Measurements from ENCODE around the gene APOBEC3H. TPM values are rescaled to one million over a fixed set of nuclear protein-coding genes. Genes with fewer than 3 reads are reported as not detected.

Gene APOBEC3H
- total and polyA plus RNA-seq, 12 donors, result 0.15 to 8.6 (median 0.52) TPM; not detected in 3

DNA sequence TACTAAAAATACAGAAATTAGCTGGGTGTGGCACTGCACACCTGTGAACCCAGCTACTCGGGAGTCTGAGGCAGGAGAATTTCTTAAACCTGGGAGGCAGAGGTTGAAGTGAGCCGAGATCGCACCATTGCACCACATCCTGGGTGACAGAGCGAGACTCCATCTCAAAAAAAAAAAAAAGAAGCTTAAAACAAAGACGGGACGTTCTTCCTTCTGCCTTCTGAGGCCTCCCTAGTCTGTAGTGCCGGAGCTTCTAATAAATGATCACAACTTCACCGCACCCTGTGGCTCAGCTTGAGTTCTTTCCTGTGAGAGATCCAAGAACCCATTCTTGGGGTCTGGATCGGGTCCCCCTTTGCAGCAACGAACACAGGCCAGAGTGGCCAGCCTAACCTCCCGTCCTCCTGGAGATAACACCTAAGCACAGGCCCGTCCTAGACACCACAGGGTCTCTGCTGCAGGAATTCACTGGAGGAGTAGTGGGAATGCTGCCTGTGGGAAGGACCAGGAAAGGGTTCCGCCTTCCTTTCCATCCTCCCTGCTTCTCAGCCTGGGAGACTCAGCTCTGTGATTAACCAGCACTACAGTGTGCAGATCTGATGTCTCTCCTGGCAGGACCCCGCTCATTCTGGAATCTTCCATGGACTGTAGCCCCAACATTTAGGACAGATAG, 2.2 kb upstream of the APOBEC3H start:
- Histone ChIP-seq H3K36me3 (replicated peaks in 1 of 2) (no peaks in the 10 kb centered on the region), H3K9me3 (replicated peaks in 1 of 3) (no peaks in the 10 kb centered on the region), H3K4me3 (no peak overlapping the region), H3K27me3 (no peaks in the 10 kb centered on the region), H3K4me1 (replicated peaks in 1 of 2) (no peaks in the 10 kb centered on the region), H3K27ac (no peak overlapping the region)
- intact Hi-C loops (cut with DNase I), result no loop called here
- DNase-seq, result no peak
- no peak for TF ChIP-seq POLR2A (IDR thresholded peaks at IDR 0.05)
- TF ChIP-seq, protein P1, sequence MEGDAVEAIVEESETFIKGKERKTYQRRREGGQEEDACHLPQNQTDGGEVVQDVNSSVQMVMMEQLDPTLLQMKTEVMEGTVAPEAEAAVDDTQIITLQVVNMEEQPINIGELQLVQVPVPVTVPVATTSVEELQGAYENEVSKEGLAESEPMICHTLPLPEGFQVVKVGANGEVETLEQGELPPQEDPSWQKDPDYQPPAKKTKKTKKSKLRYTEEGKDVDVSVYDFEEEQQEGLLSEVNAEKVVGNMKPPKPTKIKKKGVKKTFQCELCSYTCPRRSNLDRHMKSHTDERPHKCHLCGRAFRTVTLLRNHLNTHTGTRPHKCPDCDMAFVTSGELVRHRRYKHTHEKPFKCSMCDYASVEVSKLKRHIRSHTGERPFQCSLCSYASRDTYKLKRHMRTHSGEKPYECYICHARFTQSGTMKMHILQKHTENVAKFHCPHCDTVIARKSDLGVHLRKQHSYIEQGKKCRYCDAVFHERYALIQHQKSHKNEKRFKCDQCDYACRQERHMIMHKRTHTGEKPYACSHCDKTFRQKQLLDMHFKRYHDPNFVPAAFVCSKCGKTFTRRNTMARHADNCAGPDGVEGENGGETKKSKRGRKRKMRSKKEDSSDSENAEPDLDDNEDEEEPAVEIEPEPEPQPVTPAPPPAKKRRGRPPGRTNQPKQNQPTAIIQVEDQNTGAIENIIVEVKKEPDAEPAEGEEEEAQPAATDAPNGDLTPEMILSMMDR (IDR thresholded peaks at IDR 0.05), result no peak
- 86 to 92% (median 88%) methylated on average over 12 to 14 of the region's 14 CpGs for WGBS, 4 donors

DNA sequence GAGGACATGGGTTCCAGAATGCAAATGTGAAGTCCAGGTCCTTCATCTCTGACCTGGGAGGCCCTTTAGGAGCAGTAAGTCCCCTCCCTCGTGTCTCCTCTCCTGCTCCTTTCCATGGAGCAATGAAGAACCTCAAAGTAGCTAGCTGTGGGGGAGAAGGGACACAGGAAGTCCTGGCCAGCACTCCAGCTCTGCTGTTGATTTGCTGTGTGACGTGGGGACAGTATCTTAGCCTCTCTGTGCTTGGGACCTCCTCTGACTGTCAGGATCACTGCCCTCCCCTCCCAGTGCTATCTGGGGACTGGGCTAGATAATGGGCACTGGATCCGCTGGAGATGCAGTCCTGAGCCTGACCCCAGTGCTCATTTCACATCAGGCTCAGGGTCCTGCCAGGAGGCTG, 1.1 kb upstream of the APOBEC3H start:
- H3K36me3 ChIP-seq (replicated peaks in 1 of 2), result no peaks in the 10 kb centered on the region

DNA sequence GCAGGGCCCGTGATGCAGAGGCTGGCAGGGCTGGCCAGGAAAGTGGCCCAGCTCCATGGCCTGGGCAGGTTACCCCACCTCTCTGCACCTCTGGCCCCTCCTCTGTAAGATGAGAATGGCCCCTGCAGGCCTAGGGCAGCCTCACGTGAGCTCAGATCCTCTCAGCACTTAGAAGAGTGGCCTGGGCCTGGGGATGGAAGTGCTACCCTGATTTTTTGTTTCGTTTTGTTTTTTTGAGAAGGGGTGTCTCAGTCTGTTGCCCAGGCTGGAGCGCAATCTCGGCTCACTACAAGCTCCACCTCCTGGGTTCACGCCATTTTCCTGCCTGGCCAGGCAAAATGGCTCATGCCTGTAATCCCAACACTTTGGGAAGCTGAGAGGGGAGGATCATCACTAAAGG, 982 bp downstream of the APOBEC3H start:
- Histone ChIP-seq H3K27ac (no peak overlapping the region), H3K36me3 (replicated peaks in 1 of 2) (no peaks in the 10 kb centered on the region), H3K27me3 (no peaks in the 10 kb centered on the region), H3K4me1 (replicated peaks in 1 of 2) (no peaks in the 10 kb centered on the region), H3K4me3 (no peak overlapping the region), H3K9me3 (replicated peaks in 1 of 3) (no peaks in the 10 kb centered on the region)
- DNase-seq, result no peak
- TF ChIP-seq POLR2A (IDR thresholded peaks at IDR 0.05), result no peak
- TF ChIP-seq, protein P1 (IDR thresholded peaks at IDR 0.05), result no peak
- WGBS, 4 donors, result 78 to 85% (median 83%) methylated on average over 6 of the region's 6 CpGs
- intact Hi-C loops (cut with DNase I), result no loop called here

More for the DNA sequence above, 1.1 kb upstream of the APOBEC3H start:
- no peak overlapping the region for H3K27ac ChIP-seq
- no peaks in the 10 kb centered on the region for H3K4me1 ChIP-seq (replicated peaks in 1 of 2)
- intact Hi-C loops (cut with DNase I), result no loop called here
- TF ChIP-seq POLR2A (IDR thresholded peaks at IDR 0.05), result no peak
- TF ChIP-seq, protein P1 (IDR thresholded peaks at IDR 0.05), result no peak
- H3K27me3 ChIP-seq, result no peaks in the 10 kb centered on the region
- 50 to 89% (median 80%) methylated on average over 2 to 3 of the region's 3 CpGs for WGBS, 4 donors
- no peak for DNase-seq
- H3K9me3 ChIP-seq (replicated peaks in 1 of 3), result no peaks in the 10 kb centered on the region
- H3K4me3 ChIP-seq, result no peak overlapping the region

DNA sequence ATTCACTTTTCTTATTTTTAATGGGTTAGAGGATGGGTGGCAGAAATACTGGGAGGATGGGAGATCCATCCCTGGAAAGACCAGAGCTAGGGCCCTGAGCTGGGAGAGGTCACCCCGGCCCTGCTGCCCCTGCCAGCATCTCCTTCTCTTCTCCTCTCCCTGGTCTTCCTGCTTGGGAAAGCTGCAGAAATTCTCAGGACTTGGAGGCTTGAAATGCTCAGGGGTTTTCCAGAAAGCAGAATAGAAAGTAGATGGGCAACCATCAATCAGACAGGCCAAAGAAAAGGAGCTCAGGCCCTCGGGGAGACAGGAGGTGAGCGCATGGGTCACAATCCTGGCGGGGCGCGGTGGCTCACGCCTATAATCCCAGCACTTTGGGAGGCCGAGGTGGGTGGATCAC, 1.5 kb downstream of the APOBEC3H start:
- 82 to 94% (median 87%) methylated on average over 8 of the region's 8 CpGs for WGBS, 4 donors
- no peak overlapping the region for H3K27ac ChIP-seq
- intact Hi-C loops (cut with DNase I), result no loop called here
- no peak for DNase-seq
- no peaks in the 10 kb centered on the region for H3K9me3 ChIP-seq (replicated peaks in 1 of 3)
- no peak for TF ChIP-seq POLR2A (IDR thresholded peaks at IDR 0.05)
- H3K36me3 ChIP-seq (replicated peaks in 1 of 2), result no peaks in the 10 kb centered on the region
- no peaks in the 10 kb centered on the region for H3K27me3 ChIP-seq
- no peaks in the 10 kb centered on the region for H3K4me1 ChIP-seq (replicated peaks in 1 of 2)
- no peak overlapping the region for H3K4me3 ChIP-seq

DNA sequence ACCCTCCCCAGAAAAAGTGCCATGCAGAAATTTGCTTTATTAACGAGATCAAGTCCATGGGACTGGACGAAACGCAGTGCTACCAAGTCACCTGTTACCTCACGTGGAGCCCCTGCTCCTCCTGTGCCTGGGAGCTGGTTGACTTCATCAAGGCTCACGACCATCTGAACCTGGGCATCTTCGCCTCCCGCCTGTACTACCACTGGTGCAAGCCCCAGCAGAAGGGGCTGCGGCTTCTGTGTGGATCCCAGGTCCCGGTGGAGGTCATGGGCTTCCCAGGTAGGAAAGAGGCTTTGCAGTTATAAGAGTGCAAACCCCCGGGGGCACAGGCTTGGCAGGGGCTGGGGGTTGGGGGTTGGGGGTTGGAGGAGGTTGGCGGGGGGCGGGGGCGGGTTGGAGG, 4.2 kb downstream of the APOBEC3H start:
- no peak overlapping the region for H3K4me3 ChIP-seq
- H3K9me3 ChIP-seq (replicated peaks in 1 of 3), result no peaks in the 10 kb centered on the region
- DNase-seq, result no peak
- H3K27ac ChIP-seq, result no peak overlapping the region
- H3K27me3 ChIP-seq, result no peaks in the 10 kb centered on the region
- TF ChIP-seq, protein P1 (IDR thresholded peaks at IDR 0.05), result no peak
- TF ChIP-seq POLR2A (IDR thresholded peaks at IDR 0.05), result no peak
- no peaks in the 10 kb centered on the region for H3K4me1 ChIP-seq (replicated peaks in 1 of 2)
- intact Hi-C loops (cut with DNase I), result no loop called here
- WGBS, 4 donors, result 61 to 100% (median 74%) methylated on average over 3 to 12 of the region's 13 CpGs
- H3K36me3 ChIP-seq (replicated peaks in 1 of 2), result no peaks in the 10 kb centered on the region

All from adrenal gland (tissue), 12 donors.